Stromal cell of bone marrow (primary cell): ENCODE data around the gene COL23A1.

ENCODE experiments used
- DNase-seq: peaks from one replicate; pipeline ENCODE4 v3.0.0-alpha.2; 2012; ENCODE audit warnings: low read depth

The COL23A1 gene

DNA sequence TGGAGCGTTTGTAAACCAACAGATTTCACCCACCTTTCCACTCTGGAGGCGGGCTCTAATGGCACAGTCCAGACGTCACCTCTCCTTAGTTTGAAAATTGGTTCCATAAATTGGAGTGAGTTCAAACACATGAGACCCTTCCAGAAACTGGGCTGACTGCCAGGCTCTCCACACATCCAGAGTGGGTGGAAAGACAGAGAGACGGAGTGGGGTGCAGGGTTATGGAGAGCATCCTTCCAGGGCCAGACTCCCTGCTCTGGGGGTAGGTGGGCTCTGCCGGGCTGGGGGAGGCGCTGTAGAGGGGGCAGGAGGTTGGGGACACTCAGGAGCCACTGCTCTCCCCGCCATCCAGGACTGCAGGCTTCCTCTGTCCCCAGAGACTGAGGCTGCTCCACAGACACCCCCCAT is 252.9 kb downstream of the COL23A1 start:
- no peak for DNase-seq

DNA sequence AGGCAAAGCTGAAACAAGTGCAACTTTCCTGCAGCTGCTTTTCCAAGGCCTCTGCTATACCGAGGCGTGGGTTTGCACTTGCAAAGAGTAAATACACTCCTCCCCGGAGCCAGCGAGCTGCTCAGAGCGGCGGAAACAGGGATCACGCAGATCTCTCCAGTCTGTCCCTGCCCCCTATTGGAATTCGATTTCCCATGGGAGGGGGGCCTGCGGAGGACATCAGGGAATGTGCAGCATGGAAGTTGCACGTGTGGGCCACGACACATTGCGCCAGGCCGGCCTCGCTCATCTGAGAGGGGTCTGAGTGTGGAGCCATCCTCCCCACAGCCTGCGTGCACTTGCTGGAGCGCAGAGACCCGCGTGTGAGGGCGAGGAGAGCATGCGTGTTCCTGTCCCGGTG is 253.3 kb downstream of the COL23A1 start:
- DNase-seq = no peak

DNA sequence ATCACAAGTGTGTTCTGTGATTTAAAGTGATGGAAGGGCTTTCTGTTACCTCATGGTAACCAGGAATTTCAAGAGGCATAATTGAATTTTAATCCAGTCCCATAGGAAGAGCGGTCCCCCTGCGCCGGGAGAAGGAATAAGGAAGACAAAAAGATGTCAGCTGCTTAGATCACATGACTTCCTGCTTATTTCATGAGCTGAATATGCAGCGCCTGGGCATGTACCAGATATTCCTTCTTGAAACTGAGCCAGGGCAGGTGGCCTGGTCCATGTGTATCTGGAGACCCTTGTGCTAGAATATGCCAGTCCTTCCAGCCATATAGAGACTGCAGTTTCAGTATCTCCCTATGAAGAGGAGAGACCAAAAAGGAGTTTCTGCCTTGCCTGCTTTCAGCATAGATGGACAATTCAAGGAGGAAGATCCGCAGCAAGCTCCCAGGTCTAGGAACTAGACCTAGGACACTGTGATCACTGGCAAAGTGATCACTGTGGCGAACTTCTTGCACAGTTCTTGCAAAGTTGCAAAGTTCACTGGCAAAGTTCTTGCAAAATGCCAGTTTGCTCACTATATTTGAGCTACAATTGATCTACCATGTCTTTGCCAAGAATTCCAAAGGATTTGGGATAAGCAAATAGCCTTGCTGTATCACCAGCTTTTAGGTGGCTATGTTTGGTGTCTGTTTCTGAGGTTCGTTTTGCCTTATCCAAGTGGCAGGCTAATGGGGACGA is 254.7 kb downstream of the COL23A1 start:
- DNase-seq = no peak

DNA sequence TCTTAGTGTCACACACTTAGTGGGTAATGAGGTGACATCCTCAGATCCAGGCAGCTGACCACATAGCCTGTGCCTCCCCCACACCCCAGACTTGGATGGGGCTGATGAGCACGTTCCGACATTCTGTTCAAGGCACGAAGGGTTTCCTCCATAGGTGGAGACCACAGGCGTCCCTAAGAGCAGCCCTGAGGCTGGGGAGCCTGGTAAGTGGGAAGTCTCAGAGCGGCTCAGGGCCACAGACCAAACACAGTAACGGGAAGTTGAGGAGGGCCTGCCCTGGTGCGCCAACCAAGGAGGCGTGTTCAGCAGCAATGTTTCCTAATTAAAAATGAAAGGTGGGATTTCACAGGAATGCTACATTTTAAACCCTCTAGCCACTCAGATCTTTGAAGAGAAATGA is 255.3 kb downstream of the COL23A1 start:
- no peak for DNase-seq

DNA sequence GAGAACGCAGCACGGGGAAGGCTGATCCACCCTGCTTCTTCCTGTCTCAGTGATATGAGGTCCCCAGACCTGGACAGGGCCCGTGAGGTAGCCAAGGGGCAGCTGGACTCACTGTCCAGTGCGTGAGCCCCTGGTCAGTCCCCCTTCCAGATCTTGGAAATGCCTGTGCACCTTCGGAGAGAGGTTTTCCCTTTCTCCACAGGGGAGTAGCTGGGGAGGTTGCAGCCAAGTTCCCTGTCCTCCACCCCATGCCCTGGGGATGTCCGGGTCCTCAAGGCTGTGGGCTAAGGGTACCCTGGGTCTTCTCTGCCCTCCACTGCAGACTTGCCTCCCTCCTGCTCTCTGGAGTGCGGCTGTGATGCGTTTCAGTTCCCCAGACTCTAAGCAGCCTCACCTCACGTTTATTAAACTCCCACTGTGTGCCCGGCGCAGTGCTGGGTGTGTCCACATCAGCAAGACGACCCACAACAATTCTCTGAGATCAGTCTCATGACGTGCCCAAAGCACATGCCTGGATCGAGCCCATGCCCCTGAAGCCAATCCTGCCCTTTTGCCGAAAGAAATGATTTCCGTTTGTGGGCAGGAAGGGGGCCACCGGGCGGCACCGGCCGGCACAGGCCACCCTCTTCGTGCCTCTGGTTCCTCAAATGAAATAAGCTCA is 256.2 kb downstream of the COL23A1 start:
- DNase-seq = no peak

DNA sequence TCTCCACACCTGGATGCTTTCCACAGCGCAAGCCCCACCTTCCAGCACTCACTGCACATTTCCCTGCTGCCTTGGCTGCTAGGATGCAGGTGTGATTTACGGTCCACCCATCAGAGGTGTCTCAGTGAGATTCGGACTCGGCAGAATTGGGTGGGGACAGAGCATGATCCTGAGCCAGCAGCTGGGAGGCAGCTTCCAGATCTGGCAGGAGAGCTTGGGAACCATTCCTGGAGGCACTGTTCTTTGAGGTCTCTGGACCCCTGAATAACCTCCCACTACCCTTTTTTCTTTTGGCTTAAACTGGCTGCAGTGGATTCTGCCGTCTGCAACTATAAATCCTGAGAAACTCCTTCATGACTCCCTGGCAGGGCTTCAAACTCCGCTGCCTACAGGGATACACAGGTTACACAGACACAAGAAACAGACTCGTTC is 258.0 kb downstream of the COL23A1 start:
- DNase-seq = no peak

DNA sequence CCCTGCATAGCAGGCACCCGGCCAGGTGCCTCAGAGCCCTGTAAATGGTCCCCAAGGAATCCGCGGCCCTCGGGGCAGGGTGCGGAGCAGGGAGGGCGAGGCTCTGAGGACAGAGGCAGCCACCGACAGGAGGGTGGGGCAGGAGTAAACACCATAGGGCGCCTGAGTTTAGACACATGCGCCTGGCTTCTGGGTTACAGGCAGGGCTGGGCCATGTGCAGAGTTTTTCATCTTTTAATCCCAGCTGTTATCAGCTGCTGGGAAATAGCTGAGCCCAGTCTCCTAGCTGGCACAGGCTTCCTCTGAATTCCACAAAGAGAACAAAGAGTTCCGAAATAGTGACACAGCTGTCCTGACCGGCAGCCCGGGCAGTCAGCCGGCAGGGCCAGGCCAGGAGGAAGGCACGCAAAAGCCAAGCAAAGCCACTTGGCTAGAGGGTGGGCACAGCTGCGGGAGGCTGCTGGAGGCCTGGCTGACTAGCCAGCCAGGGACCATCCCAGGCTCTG is 258.6 kb downstream of the COL23A1 start:
- no peak for DNase-seq

DNA sequence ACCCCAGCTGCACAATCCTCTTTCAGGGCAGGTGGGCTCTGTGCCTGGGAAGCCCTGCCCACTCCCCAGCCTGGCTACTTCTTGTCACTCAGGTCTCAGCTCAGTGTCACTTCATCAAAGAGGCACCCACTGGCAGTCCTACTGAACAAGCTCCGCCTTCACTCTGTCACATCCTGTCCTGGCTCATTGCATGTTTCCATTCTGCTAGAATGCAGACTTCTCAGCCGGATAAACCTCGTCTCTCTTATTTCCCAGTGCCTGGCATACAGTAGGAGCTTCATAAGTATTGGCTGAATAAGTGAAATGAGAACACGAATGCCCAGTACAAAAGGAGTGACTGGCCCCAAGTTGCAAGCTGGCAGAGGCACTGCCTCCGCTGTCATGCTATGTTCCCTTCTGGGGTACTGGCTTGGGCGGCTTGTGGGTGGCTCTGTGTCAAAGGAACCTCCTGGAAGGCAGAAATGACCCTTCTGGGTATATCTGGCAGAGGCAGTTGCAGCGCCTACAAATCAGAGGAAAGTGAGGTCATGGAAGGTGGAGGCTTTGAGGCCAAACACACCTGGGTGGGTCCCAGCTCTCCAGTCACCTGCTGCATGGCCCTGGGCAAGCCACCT is 259.3 kb downstream of the COL23A1 start:
- no peak for DNase-seq

DNA sequence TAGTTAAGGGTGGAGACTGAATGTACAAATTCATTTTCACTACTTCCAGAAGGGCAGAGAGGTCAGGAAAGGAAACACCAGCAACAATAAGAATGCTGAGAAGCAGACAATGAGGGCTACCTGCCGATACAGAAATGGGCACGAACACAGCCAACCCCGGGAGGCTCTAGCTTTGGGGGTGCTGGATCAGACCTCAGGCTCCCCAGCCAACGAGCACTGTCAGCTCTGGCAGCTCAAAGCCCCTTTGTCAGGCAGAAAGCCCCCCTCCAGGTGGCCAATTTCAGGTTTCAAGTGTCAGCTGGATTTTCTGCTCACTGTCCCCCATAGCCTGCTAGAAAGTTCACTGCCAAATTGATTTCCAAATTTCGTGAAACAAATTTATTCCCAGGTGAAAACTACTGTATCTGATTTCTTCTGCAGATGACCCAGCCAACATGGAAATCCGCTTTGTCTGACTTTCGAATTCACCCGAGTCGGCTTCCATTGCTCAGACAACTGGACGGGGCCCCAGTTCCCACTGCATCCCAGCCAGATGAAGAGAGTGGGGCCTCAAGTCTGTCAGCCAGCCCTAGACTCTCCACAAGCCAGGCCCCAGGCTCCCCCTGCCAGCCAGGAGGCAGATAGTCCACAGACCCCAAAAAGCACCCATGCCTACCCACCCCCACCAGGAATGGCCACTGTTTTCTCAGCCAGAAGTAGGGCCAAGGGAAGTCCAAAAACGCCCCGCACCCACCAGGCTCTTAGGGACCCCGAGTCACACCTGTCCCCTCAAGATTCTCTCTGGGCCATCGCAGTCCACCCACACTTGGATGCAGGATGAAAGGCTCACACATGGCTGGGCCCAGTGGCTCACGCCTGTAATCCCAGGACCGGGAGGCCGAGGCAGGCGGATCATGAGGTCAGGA is 261.1 kb downstream of the COL23A1 start:
- no peak for DNase-seq

DNA sequence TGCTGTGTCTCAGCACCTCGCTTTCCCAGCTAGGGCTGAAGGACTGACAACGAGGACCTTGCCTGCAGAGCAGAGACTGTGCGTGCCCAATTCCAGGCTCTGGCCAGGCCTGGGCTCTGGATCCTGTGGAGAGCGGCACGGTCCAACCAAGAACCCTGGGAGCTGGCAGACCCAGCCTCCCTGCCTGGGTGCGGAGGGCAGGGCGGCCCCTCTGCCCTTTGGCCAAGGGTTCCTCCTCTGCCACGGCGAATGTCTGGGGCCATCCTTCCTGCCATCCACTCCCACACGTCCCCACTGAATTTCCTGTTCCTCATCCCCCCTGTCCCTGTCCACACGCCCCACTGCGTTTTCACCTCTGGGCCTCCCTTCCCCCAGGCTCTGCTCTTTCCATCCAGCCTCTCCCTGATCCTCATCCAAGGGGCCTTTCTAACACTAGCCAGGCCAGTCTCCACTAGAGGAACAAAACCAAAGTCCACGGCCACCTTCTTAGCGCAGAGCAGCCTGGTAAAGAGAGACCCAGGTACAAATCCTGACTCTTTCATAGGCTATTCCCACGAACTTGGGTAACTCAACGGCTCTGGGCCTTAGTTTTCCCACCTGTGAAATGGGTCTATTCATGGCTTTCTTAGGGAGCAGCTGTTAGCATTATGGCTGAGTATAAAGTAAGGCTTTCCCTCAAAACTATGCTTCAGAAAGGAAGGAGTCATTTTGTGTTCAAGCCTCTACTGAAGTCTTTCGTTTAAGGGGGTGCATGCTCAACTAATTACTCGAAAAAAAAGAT is 262.1 kb downstream of the COL23A1 start:
- no peak for DNase-seq

DNA sequence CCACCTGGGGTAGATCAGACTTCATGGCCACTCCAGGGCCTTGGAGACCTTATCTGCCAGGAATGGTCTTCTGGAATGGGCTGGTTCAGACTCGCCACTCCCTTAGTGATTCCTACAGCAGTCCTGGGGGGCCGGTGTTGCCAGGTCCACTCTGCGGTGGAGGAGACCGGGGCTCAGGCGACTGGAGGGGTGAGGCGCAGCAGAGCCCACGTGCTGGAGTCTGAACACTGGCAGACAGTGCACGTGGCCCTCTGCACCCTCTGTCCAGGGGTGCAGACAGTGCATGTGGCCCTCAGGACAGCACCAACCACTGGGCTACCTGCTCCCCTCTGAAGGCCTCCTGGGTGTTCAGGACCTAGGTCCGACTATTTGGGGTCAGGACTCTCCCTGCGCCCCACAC is 262.7 kb downstream of the COL23A1 start:
- no peak for DNase-seq

DNA sequence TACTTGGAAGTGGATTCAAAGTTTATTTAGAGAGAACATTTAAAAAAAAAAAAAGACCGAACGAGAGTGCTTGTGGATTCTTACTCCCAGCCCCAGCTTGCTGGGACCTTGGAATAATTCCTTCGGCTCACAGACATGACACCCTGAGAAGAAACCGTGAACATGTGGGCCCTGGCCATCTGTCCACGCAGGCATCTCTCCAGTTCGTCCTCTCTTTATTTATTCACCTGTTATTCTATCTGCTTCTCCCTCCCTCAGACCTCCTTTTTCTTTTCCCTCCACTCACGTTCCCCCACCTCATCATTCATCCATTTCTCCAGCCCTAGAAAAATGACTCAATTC is 263.8 kb downstream of the COL23A1 start:
- no peak for DNase-seq

DNA sequence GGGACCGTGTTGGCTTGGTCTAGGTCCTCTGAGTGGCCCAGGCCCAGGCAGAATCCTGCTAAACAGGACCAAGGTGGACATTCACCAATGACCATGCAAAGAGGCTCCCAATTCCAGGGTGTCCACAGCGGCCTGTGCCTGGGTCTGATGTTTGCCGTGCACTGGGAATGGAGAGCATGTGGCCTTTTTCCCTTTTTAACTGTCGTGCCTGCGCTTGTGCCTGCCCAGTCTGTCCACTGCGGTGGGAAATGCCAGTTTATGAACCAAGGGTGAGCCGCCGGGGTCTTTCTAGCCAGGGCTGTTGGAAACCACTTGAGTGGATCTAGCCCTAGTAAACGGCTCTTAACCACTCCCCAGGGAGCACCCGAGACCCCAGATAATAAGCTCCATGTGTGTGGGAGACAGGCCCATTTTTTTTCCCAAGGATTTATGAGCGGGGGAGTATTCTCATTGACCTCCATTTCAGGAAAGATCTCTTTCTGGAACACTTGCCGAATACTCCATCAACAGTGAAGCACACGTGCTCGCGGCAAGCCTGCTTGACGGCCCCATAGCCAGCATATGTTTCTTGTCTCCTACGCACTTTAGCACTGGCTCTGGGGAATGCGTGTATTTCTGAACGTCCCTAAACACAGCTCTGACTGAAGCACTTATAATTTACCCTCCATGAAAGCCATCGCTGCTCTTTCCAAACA is 264.4 kb downstream of the COL23A1 start:
- DNase-seq = no peak

DNA sequence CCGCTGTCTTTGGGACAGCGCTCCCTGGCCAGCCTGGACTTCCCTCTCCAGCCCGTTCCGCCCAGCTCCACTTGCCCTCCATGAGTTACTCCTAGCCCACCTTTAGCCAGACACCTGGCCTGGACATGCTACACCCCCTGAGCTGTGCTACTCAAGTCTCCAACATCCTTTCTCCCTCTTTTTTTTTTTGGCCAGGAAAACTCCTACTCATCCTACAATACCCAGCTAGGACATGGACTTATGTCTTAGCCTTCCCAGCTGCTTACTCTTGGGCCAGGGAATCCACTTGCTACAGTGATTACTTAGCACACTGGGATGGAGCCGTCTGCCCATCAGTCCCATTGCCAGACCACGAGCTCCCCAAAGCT is 264.9 kb downstream of the COL23A1 start:
- no peak for DNase-seq

DNA sequence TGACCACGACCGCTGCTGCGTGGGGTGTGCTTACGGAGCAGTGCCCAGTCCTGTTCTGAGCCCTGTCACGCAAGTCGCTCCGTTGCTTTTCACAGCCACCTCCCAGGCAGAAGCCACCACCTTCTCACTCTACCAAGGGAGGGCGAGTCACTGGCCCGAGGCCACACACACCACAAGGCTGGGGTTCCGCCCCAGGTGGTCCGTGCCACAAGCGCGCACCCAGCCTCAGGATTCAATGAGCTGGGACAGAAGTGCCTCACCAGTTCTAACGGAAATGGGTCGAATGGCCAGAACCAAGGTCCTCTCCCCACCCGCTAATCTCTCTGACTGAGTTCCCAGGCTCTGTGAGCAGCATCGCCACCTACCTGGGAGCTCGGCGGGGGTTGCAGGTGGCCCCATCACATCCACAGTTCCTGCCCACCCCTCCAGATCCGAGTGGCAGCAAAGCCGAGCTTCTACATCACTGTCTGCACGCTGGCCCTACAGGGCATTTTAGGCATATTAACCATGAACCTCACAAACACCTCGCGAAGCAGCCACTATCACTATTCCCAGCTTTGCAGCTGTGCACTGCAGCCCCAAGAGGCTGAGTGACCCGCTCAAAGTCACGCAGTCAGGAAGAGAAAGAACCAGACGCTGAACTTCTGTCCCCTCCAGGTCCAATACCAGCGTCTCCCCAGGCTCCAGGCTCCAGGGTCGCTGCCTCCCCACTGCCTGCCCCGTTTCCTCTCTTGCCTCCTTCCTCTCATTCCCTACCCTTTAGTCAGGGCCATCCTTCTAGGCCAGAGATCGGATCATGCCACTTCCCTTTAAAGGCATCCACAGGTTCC is 265.5 kb downstream of the COL23A1 start:
- DNase-seq = no peak

DNA sequence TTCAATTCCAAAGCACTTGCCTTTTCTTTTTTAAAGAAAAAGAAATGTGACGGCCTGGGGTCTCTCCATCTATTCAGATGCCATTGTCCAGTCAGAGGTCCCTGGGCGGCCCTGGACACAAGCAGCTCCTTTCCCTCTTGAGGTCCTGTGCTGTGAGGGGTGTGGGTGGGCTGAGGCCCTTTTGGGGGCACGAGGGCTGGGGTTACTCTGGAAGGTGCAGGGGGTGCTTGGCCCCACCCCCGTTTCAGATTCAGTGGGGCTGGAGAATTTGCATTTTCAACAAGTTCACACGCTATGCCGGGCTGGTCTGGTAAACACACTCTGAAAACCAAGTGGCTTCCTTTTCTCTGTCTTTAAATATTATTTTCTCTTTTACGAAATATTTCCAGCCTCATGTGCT is 266.2 kb downstream of the COL23A1 start:
- no peak for DNase-seq

DNA sequence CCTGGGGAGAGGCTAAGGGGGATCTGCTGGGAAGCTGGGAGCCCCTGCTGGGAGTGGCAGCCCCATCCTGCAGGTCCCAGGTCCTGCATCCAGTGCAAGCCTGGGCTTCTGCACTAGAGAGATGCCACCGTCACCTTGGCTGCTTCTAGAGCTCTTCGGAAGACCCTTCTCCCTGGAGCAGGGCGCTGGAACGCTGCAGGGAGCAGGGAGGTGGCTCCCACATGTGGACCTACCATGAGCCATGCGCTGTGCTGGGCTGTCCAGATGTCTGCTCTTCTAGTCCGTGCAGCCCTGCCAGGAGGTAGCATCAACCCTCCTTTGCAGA is 266.7 kb downstream of the COL23A1 start:
- DNase-seq = no peak

DNA sequence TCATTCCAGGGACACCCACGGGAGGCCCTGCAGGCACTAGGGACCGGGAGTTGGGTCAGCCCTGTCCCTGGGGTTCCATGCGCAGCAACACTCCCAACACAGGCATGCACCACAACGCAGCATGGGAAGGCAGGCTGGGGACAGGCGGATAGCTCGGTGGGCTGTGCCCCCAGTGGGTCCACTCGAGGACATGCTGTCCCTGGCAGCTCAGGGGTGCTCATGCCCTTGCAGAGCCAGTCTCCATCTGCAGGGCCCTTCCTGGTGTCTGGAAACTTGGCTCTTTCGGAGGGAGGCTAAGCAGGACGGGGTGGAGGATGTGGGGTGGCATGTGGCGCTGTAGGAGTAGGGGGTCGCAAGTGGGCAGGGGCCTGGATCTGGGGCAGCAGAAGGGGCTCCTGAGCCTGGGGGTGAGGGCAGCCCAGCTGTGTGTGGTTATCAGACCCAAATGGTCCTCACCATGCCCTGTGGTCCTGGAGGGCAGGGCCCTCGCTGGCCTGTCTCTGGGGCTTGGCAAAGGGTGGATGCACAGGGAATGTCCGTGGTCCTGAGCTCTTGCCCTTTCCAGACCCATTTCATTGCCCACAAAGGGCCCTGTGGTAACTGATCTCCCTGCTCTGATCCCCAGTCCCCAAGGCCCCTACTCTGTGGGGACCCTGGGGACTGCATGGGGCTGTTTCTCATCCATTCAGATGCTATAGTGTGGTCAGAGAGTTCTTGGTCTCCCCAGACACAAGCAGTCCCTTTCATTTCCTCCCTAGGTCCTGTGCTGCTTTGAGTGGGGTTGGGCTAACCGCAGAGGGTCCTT is 267.3 kb downstream of the COL23A1 start:
- no peak for DNase-seq

DNA sequence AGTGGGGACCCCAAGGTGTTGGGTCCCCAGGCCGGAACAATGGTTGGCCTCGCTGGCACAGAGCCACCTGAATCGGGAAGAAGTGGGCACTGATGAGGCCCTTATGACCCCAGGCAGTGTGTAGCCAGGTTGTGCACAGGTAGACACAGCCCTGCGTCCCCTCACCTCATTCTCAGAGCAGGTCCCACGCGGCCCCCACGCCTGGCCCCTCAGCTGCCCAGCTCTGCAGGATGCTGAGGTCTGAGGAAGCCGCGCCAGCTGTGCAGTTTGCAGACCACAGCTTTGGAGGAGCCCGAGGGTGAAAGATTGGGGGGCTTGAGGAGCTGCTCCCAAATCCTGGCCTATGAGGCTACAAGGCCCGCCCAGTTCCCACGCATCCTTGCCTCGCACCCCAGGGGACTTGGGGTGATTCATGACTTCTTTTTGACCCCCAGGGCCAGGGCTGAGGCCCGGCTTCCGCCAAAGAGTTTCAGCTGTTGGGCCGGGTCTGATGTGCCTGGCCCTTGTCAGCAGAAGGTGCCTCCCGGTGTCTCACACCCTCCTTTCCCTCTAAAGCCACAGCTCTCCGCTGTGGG is 269.8 kb downstream of the COL23A1 start:
- no peak for DNase-seq
